Measurements from ENCODE around the gene TRIM3. TPM values are rescaled to one million over a fixed set of nuclear protein-coding genes. Genes with fewer than 3 reads are reported as not detected.

Gene TRIM3
- total RNA-seq, 4 donors from 2014 or later: 21.5 to 159 (median 123) TPM

GRCh38 chr11:6448574-6448973, 25.2 kb downstream of the TRIM3 start:
- no peak for DNase-seq
- no peak for TF ChIP-seq POLR2A (IDR thresholded peaks at IDR 0.05)
- TF ChIP-seq CTCF (IDR thresholded peaks at IDR 0.05): no peak
- no peaks in the 10 kb centered on the region for H3K4me1 ChIP-seq
- H3K36me3 ChIP-seq: peaks cover 0 to 58% (median 0%) of the 10 kb centered on the region in 3 donors
- no peak overlapping the region for H3K27ac ChIP-seq
- no peak overlapping the region for H3K4me3 ChIP-seq
- no peaks in the 10 kb centered on the region for H3K27me3 ChIP-seq
- H3K9me3 ChIP-seq: no peaks in the 10 kb centered on the region

GRCh38 chr11:6443269-6444003, 30.3 kb downstream of the TRIM3 start:
- DNase-seq: peak; percentile 51 to 73 (median 67)
- Histone ChIP-seq H3K36me3 (peaks cover 0 to 7% (median 0%) of the 10 kb centered on the region in 3 donors), H3K27ac (no peak overlapping the region), H3K4me1 (peaks cover 0 to 4% (median under 1%) of the 10 kb centered on the region in 4 donors), H3K9me3 (no peaks in the 10 kb centered on the region), H3K4me3 (no peak overlapping the region), H3K27me3 (no peaks in the 10 kb centered on the region)
- peak; percentile 68 to 79 (median 76) for TF ChIP-seq CTCF (IDR thresholded peaks at IDR 0.05)
- no peak for TF ChIP-seq POLR2A (IDR thresholded peaks at IDR 0.05)

GRCh38 chr11:6442441-6442840, 31.3 kb downstream of the TRIM3 start:
- no peaks in the 10 kb centered on the region for H3K9me3 ChIP-seq
- DNase-seq: no peak
- no peak for TF ChIP-seq POLR2A (IDR thresholded peaks at IDR 0.05)
- no peak for TF ChIP-seq CTCF (IDR thresholded peaks at IDR 0.05)
- H3K4me1 ChIP-seq: peaks cover 0 to 6% (median 2%) of the 10 kb centered on the region in 4 donors
- no peak overlapping the region for H3K4me3 ChIP-seq
- no peaks in the 10 kb centered on the region for H3K27me3 ChIP-seq
- H3K27ac ChIP-seq: no peak overlapping the region
- H3K36me3 ChIP-seq: no peaks in the 10 kb centered on the region

DNA sequence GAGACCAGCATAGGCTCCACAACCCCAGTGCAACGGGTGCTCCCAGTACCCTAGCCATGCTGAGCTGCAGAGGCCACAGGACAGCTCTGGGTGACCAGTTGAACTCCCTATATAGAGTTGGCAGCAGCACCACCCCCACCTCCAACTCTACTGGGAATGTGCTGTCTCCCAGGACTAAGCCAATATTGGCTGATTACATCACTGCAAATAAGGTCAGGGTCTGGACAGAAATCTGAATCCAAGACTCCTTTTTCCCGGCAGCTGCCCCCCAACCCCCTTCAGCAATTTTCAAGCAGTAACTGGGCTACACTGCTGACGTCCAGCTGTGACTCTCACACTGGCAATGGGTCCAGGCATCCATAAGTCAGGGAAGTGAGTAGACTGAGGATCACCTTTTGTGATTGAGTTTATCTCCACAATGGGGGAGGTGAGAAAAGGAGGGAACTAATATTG, 32.8 kb downstream of the TRIM3 start, which contains the start of gene HPX:
HPX (minus strand) TSS at position 82 of the 453 bp plus-strand sequence; CDS start at position 58, 24 bp downstream.
- Histone ChIP-seq H3K9me3 (no peaks in the 10 kb centered on the region), H3K4me3 (peak within 1 kb of the TSS in 1 of 4 donors; percentile 11), H3K27ac (no peak within 1 kb of the TSS), H3K4me1 (peaks cover 0 to 6% (median 2%) of the 10 kb centered on the region in 4 donors), H3K36me3 (no peaks in the 10 kb centered on the region), H3K27me3 (no peaks in the 10 kb centered on the region)
- DNase-seq: no peak
- TF ChIP-seq POLR2A (IDR thresholded peaks at IDR 0.05): no peak
- no peak for TF ChIP-seq CTCF (IDR thresholded peaks at IDR 0.05)

DNA sequence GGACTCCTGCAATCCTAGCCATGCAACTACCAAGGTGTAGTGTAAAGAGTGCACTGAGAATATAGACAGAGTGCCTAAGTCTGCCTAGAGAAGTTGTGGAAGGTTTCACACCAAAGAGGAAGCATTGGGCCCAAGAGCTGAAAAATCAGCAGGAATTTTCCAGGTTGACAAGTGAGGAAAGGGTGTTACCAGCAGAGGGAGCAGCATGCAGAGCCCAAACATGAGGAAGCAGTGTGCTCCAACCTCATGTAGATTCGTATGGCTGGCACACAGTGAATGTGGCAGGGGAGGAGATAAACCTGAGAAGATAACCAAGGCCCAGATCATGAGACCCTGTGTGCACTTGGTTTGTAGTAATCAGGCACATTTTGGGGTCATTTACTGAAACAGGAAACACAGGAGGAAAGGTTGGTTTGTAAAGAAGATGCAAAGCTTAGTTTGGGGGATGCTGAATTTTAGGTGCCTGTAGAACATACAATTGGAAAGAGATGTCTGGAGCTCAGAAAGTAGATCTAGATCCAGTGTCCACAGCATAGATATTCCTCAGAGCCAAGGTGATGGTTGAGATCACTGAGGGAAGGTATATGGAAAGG, 34.7 kb downstream of the TRIM3 start:
- TF ChIP-seq POLR2A (IDR thresholded peaks at IDR 0.05) (no peak), CTCF (IDR thresholded peaks at IDR 0.05) (peak in 5 of 6 experiments; percentile 22 to 82 (median 77))
- Histone ChIP-seq H3K9me3 (no peaks in the 10 kb centered on the region), H3K4me1 (peaks cover 0 to 6% (median 2%) of the 10 kb centered on the region in 4 donors), H3K36me3 (no peaks in the 10 kb centered on the region), H3K27ac (no peak overlapping the region), H3K4me3 (no peak overlapping the region), H3K27me3 (no peaks in the 10 kb centered on the region)
- peak in 2 of 3 donors; percentile 22 to 79 for DNase-seq
